B cell (primary cell): ENCODE measurements around the gene NOS1AP. TPM values are rescaled to one million over a fixed set of nuclear protein-coding genes. Genes with fewer than 3 reads are reported as not detected.
"Not testable (repeated sequence)": the region's sequence is repeated elsewhere in the genome, so short reads cannot be mapped to it uniquely, and the experiment has no call there.

Source experiments
- ATAC-seq: fragments of 200-7000 bp; cut with Tn5 transposase; one replicate; pipeline ENCODE4 v1.10.0; 2021; ENCODE audit warnings: low read depth, mild to moderate bottlenecking, moderate number of reproducible peaks, moderate library complexity
- CTCF ChIA-PET: fragments of 350-600 bp; sonication (Branson Sonifier 250); formaldehyde crosslinking; loops from one replicate; lab custom pipeline; 2021; ENCODE audit warnings: antibody characterized with exemption, inconsistent platforms; lab: Charles Lee
- POLR2A ChIA-PET: fragments of 350-600 bp; sonication (Branson Sonifier 250); formaldehyde crosslinking; loops from one replicate; lab custom pipeline; 2021; ENCODE audit warnings: antibody characterized with exemption; lab: Charles Lee
- DNase-seq: peaks from one replicate; pipeline ENCODE4 v3.0.0; 2013
- H2AFZ ChIP-seq: 2 replicates; pipeline ENCODE4 v1.6.1; 2012; ENCODE audit warnings: mild to moderate bottlenecking, low read depth, low read length; ENCODE audit not compliant: insufficient read depth, poor library complexity, severe bottlenecking
- H3K27ac ChIP-seq, 2 donors: 1 replicate in 1 of 2; 2 replicates in 1 of 2; pipeline ENCODE4 v1.5.1; 2012 to 2013; ENCODE audit warnings: low read length in 2 of 2, mild to moderate bottlenecking in 2 of 2, moderate library complexity in 1 of 2
- H3K27me3 ChIP-seq, 4 experiments: fragments of 200-600 bp in 1 of 4; sonication (generic) in 1 of 4; replicated peaks in 1 of 4; 1 replicate in 2 of 4; 2 replicates in 2 of 4; pipeline versions ENCODE4 v1.6.1 to v1.7.0; 2013 to 2016; ENCODE audit warnings: low read length in 3 of 4, mild to moderate bottlenecking in 2 of 4, mixed read lengths in 1 of 4, moderate library complexity in 1 of 4; ENCODE audit not compliant: insufficient read depth in 4 of 4, control insufficient read depth in 3 of 4; ENCODE audit errors: control extremely low read depth in 1 of 4
- H3K36me3 ChIP-seq, 2 experiments: replicated peaks in 1 of 2; 1 replicate in 1 of 2; 2 replicates in 1 of 2; pipeline versions ENCODE4 v1.6.1 to v1.7.1; 2013; ENCODE audit warnings: low read length in 1 of 2; ENCODE audit not compliant: insufficient read depth in 2 of 2, control insufficient read depth in 1 of 2; ENCODE audit errors: control extremely low read depth in 1 of 2, extremely low read depth in 1 of 2
- H3K4me1 ChIP-seq, 2 donors: fragments of 200-600 bp in 1 of 2; sonication (generic) in 1 of 2; 1 replicate in 1 of 2; 2 replicates in 1 of 2; pipeline versions ENCODE4 v1.5.1 to v1.6.1; 2013 to 2017; ENCODE audit warnings: low read length in 2 of 2; ENCODE audit not compliant: control insufficient read depth in 2 of 2, insufficient read depth in 2 of 2
- H3K4me2 ChIP-seq: replicated peaks from 2 replicates; pipeline ENCODE3; 2012; ENCODE audit warnings: mild to moderate bottlenecking, low read depth, low read length; ENCODE audit not compliant: poor library complexity, severe bottlenecking
- H3K4me3 ChIP-seq, 5 experiments: fragments of 200-600 bp in 1 of 5; sonication (generic) in 1 of 5; 1 replicate in 3 of 5; 2 replicates in 2 of 5; pipeline versions ENCODE4 v1.5.1 to v1.7.0; 2011 to 2016; ENCODE audit warnings: low read length in 4 of 5, mild to moderate bottlenecking in 4 of 5, low read depth in 2 of 5, control low read depth in 1 of 5, moderate library complexity in 1 of 5; ENCODE audit not compliant: insufficient read depth in 1 of 5; ENCODE audit errors: control extremely low read depth in 1 of 5, extremely low read depth in 1 of 5
- H3K79me2 ChIP-seq: fragments of 200-600 bp; sonication (generic); one replicate; pipeline ENCODE4 v1.6.0; 2016; ENCODE audit warnings: low read length; ENCODE audit not compliant: control insufficient read depth, insufficient read depth
- H3K9ac ChIP-seq: fragments of 200-600 bp; sonication (generic); 2 replicates; pipeline ENCODE4 v1.6.1; 2017; ENCODE audit warnings: mild to moderate bottlenecking, low read length, moderate library complexity
- H3K9me3 ChIP-seq, 3 donors: one replicate each; pipeline versions ENCODE4 v1.6.1 to v1.7.1; 2013; ENCODE audit warnings: low read length in 2 of 3; ENCODE audit not compliant: control insufficient read depth in 2 of 3, insufficient read depth in 1 of 3; ENCODE audit errors: control extremely low read depth in 1 of 3
- H4K20me1 ChIP-seq: 2 replicates; pipeline ENCODE4 v1.6.0; 2012; ENCODE audit warnings: mild to moderate bottlenecking, low read length; ENCODE audit not compliant: insufficient read depth, control insufficient read depth, poor library complexity, severe bottlenecking
- H3K27ac Mint-ChIP-seq: one replicate; pipeline ENCODE4 v1.8.0; 2021; ENCODE audit warnings: mixed read lengths
- H3K27me3 Mint-ChIP-seq: one replicate; pipeline ENCODE4 v1.8.0; 2021; ENCODE audit warnings: mixed read lengths
- H3K4me1 Mint-ChIP-seq: one replicate; pipeline ENCODE4 v1.8.0; 2021; ENCODE audit warnings: mixed read lengths
- H3K4me3 Mint-ChIP-seq: one replicate; pipeline ENCODE4 v1.8.0; 2021; ENCODE audit warnings: mixed read lengths
- H3K9me3 Mint-ChIP-seq: one replicate; pipeline ENCODE4 v1.8.0; 2022; ENCODE audit warnings: mixed read lengths; ENCODE audit not compliant: insufficient read depth
- EZH2 ChIP-seq: IDR thresholded peaks from 2 replicates; pipeline ENCODE4 v1.6.1; 2012; ENCODE audit warnings: borderline replicate concordance, low read depth, mild to moderate bottlenecking, moderate library complexity, low read length; ENCODE audit not compliant: insufficient read depth, poor library complexity, severe bottlenecking
- WGBS: methylation state at CpG from one replicate; pipeline ENCODE4 v1.1.5; 2013; ENCODE audit warnings: missing lambda C conversion rate; ENCODE audit not compliant: insufficient coverage; 5-methylcytosine and 5-hydroxymethylcytosine counted together
- intact Hi-C: fragments of 100-400 bp; cut with micrococcal nuclease; formaldehyde crosslinking; loops from one replicate; pipeline ENCODE4 v1.10.0; 2022
- polyA plus RNA-seq: library from polyadenylated mRNA; depleted of rRNA; stranded (reverse); fragments of >200 nt; gene quantifications from 2 replicates; pipeline ENCODE4 v1.2.3, GENCODE V29; 2012
- total RNA-seq, 2 donors: library from RNA; stranded (reverse); fragments of 120-200 nt in 1 of 2; gene quantifications; 1 replicate in 1 of 2; 2 replicates in 1 of 2; pipeline versions ENCODE4 v1.2.3 to v1.2.4, GENCODE V29; 2013 to 2022
- TF ChIP-seq, protein P1 (sequence below): fragments of 200-600 bp; IDR thresholded peaks from one replicate; pipeline ENCODE4 v1.8.0; 2022; ENCODE audit warnings: antibody characterized with exemption, mild to moderate bottlenecking

The NOS1AP gene
- total and polyA plus RNA-seq, 2 donors (not counting 1 experiment from before 2014, with no cell fraction given) = 0.32 TPM; not detected in 1

GRCh38 chr1:162416909-162417308, 347.4 kb downstream of the NOS1AP start:
- Mint-ChIP-seq H3K4me1 (peaks cover under 1% of the 10 kb centered on the region), H3K27ac (no peak overlapping the region), H3K27me3 (peaks cover 34% of the 10 kb centered on the region), H3K4me3 (no peak overlapping the region), H3K9me3 (no peaks in the 10 kb centered on the region)
- CTCF ChIA-PET = interaction anchor here (0.6 kb wide), 1 partner anchor 25 kb away, joined by 4 read pairs; no protein-coding TSS in a partner anchor
- intact Hi-C loops = no loop called here
- Histone ChIP-seq H3K9ac (no peak overlapping the region), H3K79me2 (no peaks in the 10 kb centered on the region), H4K20me1 (no peaks in the 10 kb centered on the region), H3K4me2 (no peak overlapping the region), H2AFZ (no peak overlapping the region), H3K27me3 (peaks cover 0 to 5% (median 2%) of the 10 kb centered on the region in 4 experiments), H3K27ac (no peak overlapping the region), H3K36me3 (no peaks in the 10 kb centered on the region), H3K9me3 (peaks cover 0 to 1% (median 0%) of the 10 kb centered on the region in 3 donors), H3K4me1 (no peaks in the 10 kb centered on the region), H3K4me3 (no peak overlapping the region)
- DNase-seq (no peak), ATAC-seq (no peak)
- POLR2A ChIA-PET = no interaction called here
- WGBS = 100% methylated on average over 1 of the region's 2 CpGs
- TF ChIP-seq EZH2 = no peak
- TF ChIP-seq, protein P1, sequence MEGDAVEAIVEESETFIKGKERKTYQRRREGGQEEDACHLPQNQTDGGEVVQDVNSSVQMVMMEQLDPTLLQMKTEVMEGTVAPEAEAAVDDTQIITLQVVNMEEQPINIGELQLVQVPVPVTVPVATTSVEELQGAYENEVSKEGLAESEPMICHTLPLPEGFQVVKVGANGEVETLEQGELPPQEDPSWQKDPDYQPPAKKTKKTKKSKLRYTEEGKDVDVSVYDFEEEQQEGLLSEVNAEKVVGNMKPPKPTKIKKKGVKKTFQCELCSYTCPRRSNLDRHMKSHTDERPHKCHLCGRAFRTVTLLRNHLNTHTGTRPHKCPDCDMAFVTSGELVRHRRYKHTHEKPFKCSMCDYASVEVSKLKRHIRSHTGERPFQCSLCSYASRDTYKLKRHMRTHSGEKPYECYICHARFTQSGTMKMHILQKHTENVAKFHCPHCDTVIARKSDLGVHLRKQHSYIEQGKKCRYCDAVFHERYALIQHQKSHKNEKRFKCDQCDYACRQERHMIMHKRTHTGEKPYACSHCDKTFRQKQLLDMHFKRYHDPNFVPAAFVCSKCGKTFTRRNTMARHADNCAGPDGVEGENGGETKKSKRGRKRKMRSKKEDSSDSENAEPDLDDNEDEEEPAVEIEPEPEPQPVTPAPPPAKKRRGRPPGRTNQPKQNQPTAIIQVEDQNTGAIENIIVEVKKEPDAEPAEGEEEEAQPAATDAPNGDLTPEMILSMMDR = no peak

- peaks cover 29% of the 10 kb centered on the region for H3K27me3 Mint-ChIP-seq
- ATAC-seq (no peak), DNase-seq (no peak)
- CTCF ChIA-PET = interaction anchor here (0.6 kb wide), 1 partner anchor 26 kb away, joined by 4 read pairs; no protein-coding TSS in a partner anchor
- Histone ChIP-seq H3K79me2 (no peaks in the 10 kb centered on the region), H3K27ac (no peak overlapping the region), H3K4me3 (no peak overlapping the region), H4K20me1 (no peaks in the 10 kb centered on the region), H3K27me3 (no peaks in the 10 kb centered on the region), H3K9me3 (peaks cover 0 to 1% (median 0%) of the 10 kb centered on the region in 3 donors), H2AFZ (no peak overlapping the region), H3K4me2 (no peak overlapping the region), H3K9ac (no peak overlapping the region), H3K36me3 (no peaks in the 10 kb centered on the region), H3K4me1 (no peaks in the 10 kb centered on the region)
- POLR2A ChIA-PET = no interaction called here
- TF ChIP-seq, protein P1 = no peak
- TF ChIP-seq EZH2 = no peak
- intact Hi-C loops = no loop called here
- no CpG with 5 or more reads among the region's 7 CpGs for WGBS
- no peaks in the 10 kb centered on the region for H3K9me3 Mint-ChIP-seq
- peaks cover 2% of the 10 kb centered on the region for H3K4me1 Mint-ChIP-seq
- H3K4me3 Mint-ChIP-seq = no peak overlapping the region
- H3K27ac Mint-ChIP-seq = no peak overlapping the region
Measured at GRCh38 chr1:162417650-162418049, 348.2 kb downstream of the NOS1AP start.

GRCh38 chr1:162418584-162418983, 349.1 kb downstream of the NOS1AP start:
- H3K4me2 ChIP-seq, H3K9me3 Mint-ChIP-seq, H3K4me1 Mint-ChIP-seq: not testable (repeated sequence)

More at GRCh38 chr1:162418584-162418983, 349.1 kb downstream of the NOS1AP start:
- H3K9ac ChIP-seq, H3K9me3 ChIP-seq, H3K79me2 ChIP-seq, ATAC-seq, H3K27me3 ChIP-seq, DNase-seq, POLR2A ChIA-PET, H3K4me3 Mint-ChIP-seq, H3K27ac ChIP-seq, CTCF ChIA-PET, H3K4me3 ChIP-seq, H4K20me1 ChIP-seq, intact Hi-C loops, H3K27ac Mint-ChIP-seq, H3K36me3 ChIP-seq, H2AFZ ChIP-seq, H3K4me1 ChIP-seq: not testable (repeated sequence)
- WGBS = 77% methylated on average over 4 of the region's 7 CpGs
- H3K27me3 Mint-ChIP-seq = peaks cover 27% of the 10 kb centered on the region
